Smooth muscle cell (in vitro differentiated cells): Measurements from ENCODE around the gene SBF1. TPM values are rescaled to one million over a fixed set of nuclear protein-coding genes. Genes with fewer than 3 reads are reported as not detected.
"Not testable (repeated sequence)": the region's sequence is repeated elsewhere in the genome, so short reads cannot be mapped to it uniquely, and the experiment has no call there.

Experiments
- DNase-seq: peaks from one replicate; lab custom pipeline; 2025; ENCODE audit not compliant: unreplicated experiment; lab: John Stamatoyannopoulos, UW
- H2AFZ ChIP-seq: fragments of 200-600 bp; sonication (generic); 2 replicates; pipeline ENCODE4 v1.6.0; 2016; ENCODE audit warnings: antibody characterized with exemption, low read depth, mild to moderate bottlenecking
- H3F3A ChIP-seq: fragments of 200-600 bp; sonication (generic); 2 replicates; pipeline ENCODE4 v1.6.0; 2017; ENCODE audit warnings: antibody characterized with exemption, low read depth
- H3K27ac ChIP-seq: fragments of 200-600 bp; sonication (generic); 2 replicates; pipeline ENCODE4 v1.5.1; 2016; ENCODE audit warnings: low read depth, mild to moderate bottlenecking
- H3K27me3 ChIP-seq: fragments of 200-600 bp; sonication (generic); 2 replicates; pipeline ENCODE4 v1.6.1; 2016; ENCODE audit warnings: low read depth, mild to moderate bottlenecking
- H3K36me3 ChIP-seq: fragments of 200-600 bp; sonication (generic); 2 replicates; pipeline ENCODE4 v1.5.1; 2016; ENCODE audit warnings: low read depth
- H3K4me1 ChIP-seq: fragments of 200-600 bp; sonication (generic); 2 replicates; pipeline ENCODE4 v1.5.1; 2016; ENCODE audit warnings: low read depth
- H3K4me2 ChIP-seq: fragments of 200-600 bp; sonication (generic); 2 replicates; pipeline ENCODE4 v1.6.0; 2016; ENCODE audit warnings: mild to moderate bottlenecking
- H3K4me3 ChIP-seq: fragments of 200-600 bp; sonication (generic); 2 replicates; pipeline ENCODE4 v1.5.1; 2016; ENCODE audit warnings: mild to moderate bottlenecking
- H3K79me2 ChIP-seq: fragments of 200-600 bp; sonication (generic); 2 replicates; pipeline ENCODE4 v1.6.0; 2016; ENCODE audit warnings: low read depth, mild to moderate bottlenecking
- H3K9ac ChIP-seq: fragments of 200-600 bp; sonication (generic); 2 replicates; pipeline ENCODE4 v1.6.0; 2016; ENCODE audit warnings: low read depth
- H3K9me3 ChIP-seq: fragments of 200-600 bp; sonication (generic); replicated peaks from 2 replicates; pipeline ENCODE4 v1.5.1; 2016; ENCODE audit warnings: low read depth
- H4K20me1 ChIP-seq: fragments of 200-600 bp; sonication (generic); 2 replicates; pipeline ENCODE4 v1.6.0; 2016; ENCODE audit warnings: low read depth
- CTCF ChIP-seq: fragments of 200-600 bp; sonication (generic); IDR thresholded peaks from 2 replicates; pipeline ENCODE4 v1.5.1; 2017; ENCODE audit warnings: borderline replicate concordance, mild to moderate bottlenecking, antibody characterized with exemption; ENCODE audit not compliant: insufficient read depth, poor library complexity, severe bottlenecking
- WGBS: methylation state at CpG from one replicate; pipeline ENCODE4 v1.1.7; 2016; ENCODE audit warnings: low lambda C conversion rate; 5-methylcytosine and 5-hydroxymethylcytosine counted together
- polyA plus RNA-seq: library from polyadenylated mRNA; unstranded; fragments of >200 nt; fragmentation: Nextera tagmentation; extraction: Ambion mirVana; gene quantifications from 2 replicates; pipeline ENCODE4 v1.2.1, GENCODE V29; 2016
- total RNA-seq: library from RNA; depleted of rRNA; stranded (reverse); fragments of >200 nt; gene quantifications from 2 replicates; pipeline ENCODE4 v1.2.3, GENCODE V29; 2014

SBF1 gene
- total and polyA plus RNA-seq, 2 experiments from 2014 or later = 37.3 to 53.6 TPM

- Histone ChIP-seq H4K20me1 (peaks cover 64% of the 10 kb centered on the region), H3F3A (no peaks in the 10 kb centered on the region), H3K79me2 (peaks cover 3% of the 10 kb centered on the region), H3K4me2 (no peak overlapping the region), H3K36me3 (no peaks in the 10 kb centered on the region), H2AFZ (no peak overlapping the region), H3K4me1 (no peaks in the 10 kb centered on the region), H3K9me3 (no peaks in the 10 kb centered on the region), H3K9ac (no peak overlapping the region), H3K4me3 (no peak overlapping the region), H3K27me3 (no peaks in the 10 kb centered on the region), H3K27ac (no peak overlapping the region)
- TF ChIP-seq CTCF = no peak
- no peak for DNase-seq
- 100% methylated on average over 5 of the region's 5 CpGs for WGBS
These were observed 73.9 kb downstream of the SBF1 start for GRCh38 chr22:50400931-50401330.

- Histone ChIP-seq H3F3A (no peaks in the 10 kb centered on the region), H3K79me2 (peaks cover 3% of the 10 kb centered on the region), H3K4me2 (no peak overlapping the region), H2AFZ (no peak overlapping the region), H3K4me3 (no peak overlapping the region), H3K36me3 (no peaks in the 10 kb centered on the region), H3K9ac (no peak overlapping the region), H3K27ac (no peak overlapping the region), H4K20me1 (peaks cover 66% of the 10 kb centered on the region), H3K9me3 (no peaks in the 10 kb centered on the region), H3K4me1 (no peaks in the 10 kb centered on the region), H3K27me3 (no peaks in the 10 kb centered on the region)
- no peak for DNase-seq
- WGBS = 97% methylated on average over 4 of the region's 4 CpGs
- no peak for TF ChIP-seq CTCF
These were observed 74.4 kb downstream of the SBF1 start for GRCh38 chr22:50400406-50400805.

- Histone ChIP-seq H3K4me1 (no peaks in the 10 kb centered on the region), H3K4me3 (no peak overlapping the region), H3K9me3 (no peaks in the 10 kb centered on the region), H3K4me2 (no peak overlapping the region), H2AFZ (no peak overlapping the region), H3K27me3 (no peaks in the 10 kb centered on the region), H3K27ac (no peak overlapping the region), H3K36me3 (no peaks in the 10 kb centered on the region), H3K9ac (no peak overlapping the region), H4K20me1 (peaks cover 69% of the 10 kb centered on the region), H3F3A (no peaks in the 10 kb centered on the region), H3K79me2 (peaks cover 3% of the 10 kb centered on the region)
- WGBS = 91% methylated on average over 8 of the region's 8 CpGs
- peak; percentile 16 for TF ChIP-seq CTCF
- no peak for DNase-seq
These were observed 75.0 kb downstream of the SBF1 start for GRCh38 chr22:50399751-50400331.

GRCh38 chr22:50398831-50399648, 75.8 kb downstream of the SBF1 start:
- H3K9ac ChIP-seq = no peak overlapping the region
- H3K4me3 ChIP-seq = no peak overlapping the region
- H3K4me2 ChIP-seq = no peak overlapping the region
- H4K20me1 ChIP-seq = peaks cover 65% of the 10 kb centered on the region
- H2AFZ ChIP-seq = no peak overlapping the region
- no peaks in the 10 kb centered on the region for H3F3A ChIP-seq
- no peak for TF ChIP-seq CTCF
- DNase-seq = no peak
- no peaks in the 10 kb centered on the region for H3K4me1 ChIP-seq
- H3K9me3 ChIP-seq = no peaks in the 10 kb centered on the region
- H3K36me3 ChIP-seq = no peaks in the 10 kb centered on the region
- no peaks in the 10 kb centered on the region for H3K27me3 ChIP-seq
- WGBS = 95% methylated on average over 15 of the region's 15 CpGs
- H3K27ac ChIP-seq = no peak overlapping the region
- H3K79me2 ChIP-seq = peaks cover 3% of the 10 kb centered on the region

- peaks cover 66% of the 10 kb centered on the region for H4K20me1 ChIP-seq
- H3K79me2 ChIP-seq, H3K9me3 ChIP-seq, H3K36me3 ChIP-seq, H3F3A ChIP-seq, H3K27me3 ChIP-seq, H3K4me1 ChIP-seq, H2AFZ ChIP-seq, H3K4me2 ChIP-seq, H3K4me3 ChIP-seq, H3K9ac ChIP-seq, DNase-seq, H3K27ac ChIP-seq: not testable (repeated sequence)
- WGBS = 64% methylated on average over 3 of the region's 4 CpGs
These were observed 77.3 kb downstream of the SBF1 start for GRCh38 chr22:50397371-50398060.
